HEK293 (cell line): ENCODE measurements around the gene IFNE.

Experiments used
- BCL11A ChIP-seq: fragments of 450-650 bp; formaldehyde crosslinking; IDR thresholded peaks from 2 replicates; pipeline ENCODE4 v1.5.1; 2016; ENCODE audit warnings: low read depth, missing biosample characterization, missing genetic modification characterization
- SETDB1 ChIP-seq: IDR thresholded peaks from one replicate; pipeline ENCODE4 v1.6.1; 2017; ENCODE audit warnings: mild to moderate bottlenecking, low read length, moderate library complexity, mixed read lengths; ENCODE audit not compliant: insufficient read length
- ZEB2 ChIP-seq: fragments of 450-650 bp; formaldehyde crosslinking; IDR thresholded peaks from 2 replicates; pipeline ENCODE4 v1.5.1; 2016; ENCODE audit warnings: missing biosample characterization, missing genetic modification characterization
- ZNF10 ChIP-seq: fragments of 450-650 bp; formaldehyde crosslinking; IDR thresholded peaks from 2 replicates; pipeline ENCODE4 v1.5.1; 2017; ENCODE audit warnings: missing biosample characterization, missing genetic modification characterization
- ZNF184 ChIP-seq: fragments of 450-650 bp; IDR thresholded peaks from 2 replicates; pipeline ENCODE4 v1.5.1; 2018; ENCODE audit warnings: missing biosample characterization, mild to moderate bottlenecking, missing genetic modification characterization
- ZNF48 ChIP-seq: fragments of 450-650 bp; formaldehyde crosslinking; IDR thresholded peaks from 2 replicates; pipeline ENCODE4 v1.5.1; 2016; ENCODE audit warnings: missing biosample characterization, missing genetic modification characterization
- ZNF837 ChIP-seq: fragments of 450-650 bp; formaldehyde crosslinking; IDR thresholded peaks from 2 replicates; pipeline ENCODE4 v1.5.1; 2016; ENCODE audit warnings: missing biosample characterization, missing genetic modification characterization
- TF ChIP-seq, protein P1 (sequence below): fragments of 450-650 bp; formaldehyde crosslinking; IDR thresholded peaks from 2 replicates; pipeline ENCODE4 v1.5.1; 2017; ENCODE audit warnings: missing biosample characterization, missing genetic modification characterization
- TF ChIP-seq, protein P2 (sequence below): fragments of 450-650 bp; formaldehyde crosslinking; IDR thresholded peaks from 2 replicates; pipeline ENCODE4 v1.5.1; 2016; ENCODE audit warnings: missing biosample characterization, missing genetic modification characterization
- TF ChIP-seq, protein P3 (sequence below): fragments of 450-650 bp; formaldehyde crosslinking; IDR thresholded peaks from 2 replicates; pipeline ENCODE4 v1.5.1; 2016; ENCODE audit warnings: missing biosample characterization, missing genetic modification characterization
- TF ChIP-seq, protein P4 (sequence below): fragments of 450-650 bp; formaldehyde crosslinking; IDR thresholded peaks from 2 replicates; pipeline ENCODE4 v1.5.1; 2016; ENCODE audit warnings: missing biosample characterization, missing genetic modification characterization
- TF ChIP-seq, protein P5 (sequence below): fragments of 450-650 bp; formaldehyde crosslinking; IDR thresholded peaks from 2 replicates; pipeline ENCODE4 v1.5.1; 2016; ENCODE audit warnings: missing biosample characterization, missing genetic modification characterization
- TF ChIP-seq, protein P6 (sequence below): fragments of 450-650 bp; formaldehyde crosslinking; IDR thresholded peaks from 2 replicates; pipeline ENCODE4 v1.5.1; 2016; ENCODE audit warnings: missing biosample characterization, missing genetic modification characterization, borderline replicate concordance

DNA sequence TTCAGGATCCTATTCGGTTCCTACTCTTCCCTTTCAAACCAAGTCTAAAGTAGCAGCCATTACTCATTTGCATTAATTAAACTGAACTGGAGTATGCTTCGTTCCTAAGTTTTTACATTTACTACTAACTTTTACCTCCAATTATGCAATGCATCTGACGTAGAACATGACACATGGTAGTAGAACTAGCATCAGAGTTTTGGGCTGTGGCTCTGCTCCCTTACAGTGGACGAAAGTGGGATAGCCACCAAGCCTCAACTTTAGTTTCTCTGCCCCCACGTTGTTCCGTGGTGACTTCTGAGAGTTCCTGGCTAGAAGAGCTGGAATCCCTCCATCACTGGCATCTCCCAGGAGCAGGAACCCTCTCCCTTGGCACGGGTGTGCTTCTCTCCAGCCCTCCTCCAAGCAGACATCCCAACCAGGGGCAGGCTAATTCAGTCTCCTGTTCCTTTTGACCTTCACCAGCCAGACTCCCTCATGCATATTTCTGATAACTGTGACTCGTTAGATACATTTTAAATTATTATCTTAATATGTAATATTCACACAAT is 2.9 kb downstream of the IFNE start:
- TF ChIP-seq, protein P1, sequence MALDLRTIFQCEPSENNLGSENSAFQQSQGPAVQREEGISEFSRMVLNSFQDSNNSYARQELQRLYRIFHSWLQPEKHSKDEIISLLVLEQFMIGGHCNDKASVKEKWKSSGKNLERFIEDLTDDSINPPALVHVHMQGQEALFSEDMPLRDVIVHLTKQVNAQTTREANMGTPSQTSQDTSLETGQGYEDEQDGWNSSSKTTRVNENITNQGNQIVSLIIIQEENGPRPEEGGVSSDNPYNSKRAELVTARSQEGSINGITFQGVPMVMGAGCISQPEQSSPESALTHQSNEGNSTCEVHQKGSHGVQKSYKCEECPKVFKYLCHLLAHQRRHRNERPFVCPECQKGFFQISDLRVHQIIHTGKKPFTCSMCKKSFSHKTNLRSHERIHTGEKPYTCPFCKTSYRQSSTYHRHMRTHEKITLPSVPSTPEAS (tag by site-specific recombination), result no peak
- TF ChIP-seq ZEB2 (tag by site-specific recombination) (no peak), ZNF184 (tag by site-specific recombination) (no peak), ZNF10 (no peak), ZNF48 (no peak), BCL11A (no peak), SETDB1 (no peak), ZNF837 (tag by site-specific recombination) (no peak)
- TF ChIP-seq, protein P2, sequence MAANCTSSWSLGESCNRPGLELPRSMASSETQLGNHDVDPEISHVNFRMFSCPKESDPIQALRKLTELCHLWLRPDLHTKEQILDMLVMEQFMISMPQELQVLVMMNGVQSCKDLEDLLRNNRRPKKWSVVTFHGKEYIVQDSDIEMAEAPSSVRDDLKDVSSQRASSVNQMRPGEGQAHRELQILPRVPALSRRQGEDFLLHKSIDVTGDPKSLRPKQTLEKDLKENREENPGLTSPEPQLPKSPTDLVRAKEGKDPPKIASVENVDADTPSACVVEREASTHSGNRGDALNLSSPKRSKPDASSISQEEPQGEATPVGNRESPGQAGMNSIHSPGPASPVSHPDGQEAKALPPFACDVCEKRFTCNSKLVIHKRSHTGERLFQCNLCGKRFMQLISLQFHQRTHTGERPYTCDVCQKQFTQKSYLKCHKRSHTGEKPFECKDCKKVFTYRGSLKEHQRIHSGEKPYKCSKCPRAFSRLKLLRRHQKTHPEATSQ (tag by site-specific recombination), result no peak
- TF ChIP-seq, protein P3, sequence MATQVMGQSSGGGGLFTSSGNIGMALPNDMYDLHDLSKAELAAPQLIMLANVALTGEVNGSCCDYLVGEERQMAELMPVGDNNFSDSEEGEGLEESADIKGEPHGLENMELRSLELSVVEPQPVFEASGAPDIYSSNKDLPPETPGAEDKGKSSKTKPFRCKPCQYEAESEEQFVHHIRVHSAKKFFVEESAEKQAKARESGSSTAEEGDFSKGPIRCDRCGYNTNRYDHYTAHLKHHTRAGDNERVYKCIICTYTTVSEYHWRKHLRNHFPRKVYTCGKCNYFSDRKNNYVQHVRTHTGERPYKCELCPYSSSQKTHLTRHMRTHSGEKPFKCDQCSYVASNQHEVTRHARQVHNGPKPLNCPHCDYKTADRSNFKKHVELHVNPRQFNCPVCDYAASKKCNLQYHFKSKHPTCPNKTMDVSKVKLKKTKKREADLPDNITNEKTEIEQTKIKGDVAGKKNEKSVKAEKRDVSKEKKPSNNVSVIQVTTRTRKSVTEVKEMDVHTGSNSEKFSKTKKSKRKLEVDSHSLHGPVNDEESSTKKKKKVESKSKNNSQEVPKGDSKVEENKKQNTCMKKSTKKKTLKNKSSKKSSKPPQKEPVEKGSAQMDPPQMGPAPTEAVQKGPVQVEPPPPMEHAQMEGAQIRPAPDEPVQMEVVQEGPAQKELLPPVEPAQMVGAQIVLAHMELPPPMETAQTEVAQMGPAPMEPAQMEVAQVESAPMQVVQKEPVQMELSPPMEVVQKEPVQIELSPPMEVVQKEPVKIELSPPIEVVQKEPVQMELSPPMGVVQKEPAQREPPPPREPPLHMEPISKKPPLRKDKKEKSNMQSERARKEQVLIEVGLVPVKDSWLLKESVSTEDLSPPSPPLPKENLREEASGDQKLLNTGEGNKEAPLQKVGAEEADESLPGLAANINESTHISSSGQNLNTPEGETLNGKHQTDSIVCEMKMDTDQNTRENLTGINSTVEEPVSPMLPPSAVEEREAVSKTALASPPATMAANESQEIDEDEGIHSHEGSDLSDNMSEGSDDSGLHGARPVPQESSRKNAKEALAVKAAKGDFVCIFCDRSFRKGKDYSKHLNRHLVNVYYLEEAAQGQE, result no peak
- TF ChIP-seq, protein P4, sequence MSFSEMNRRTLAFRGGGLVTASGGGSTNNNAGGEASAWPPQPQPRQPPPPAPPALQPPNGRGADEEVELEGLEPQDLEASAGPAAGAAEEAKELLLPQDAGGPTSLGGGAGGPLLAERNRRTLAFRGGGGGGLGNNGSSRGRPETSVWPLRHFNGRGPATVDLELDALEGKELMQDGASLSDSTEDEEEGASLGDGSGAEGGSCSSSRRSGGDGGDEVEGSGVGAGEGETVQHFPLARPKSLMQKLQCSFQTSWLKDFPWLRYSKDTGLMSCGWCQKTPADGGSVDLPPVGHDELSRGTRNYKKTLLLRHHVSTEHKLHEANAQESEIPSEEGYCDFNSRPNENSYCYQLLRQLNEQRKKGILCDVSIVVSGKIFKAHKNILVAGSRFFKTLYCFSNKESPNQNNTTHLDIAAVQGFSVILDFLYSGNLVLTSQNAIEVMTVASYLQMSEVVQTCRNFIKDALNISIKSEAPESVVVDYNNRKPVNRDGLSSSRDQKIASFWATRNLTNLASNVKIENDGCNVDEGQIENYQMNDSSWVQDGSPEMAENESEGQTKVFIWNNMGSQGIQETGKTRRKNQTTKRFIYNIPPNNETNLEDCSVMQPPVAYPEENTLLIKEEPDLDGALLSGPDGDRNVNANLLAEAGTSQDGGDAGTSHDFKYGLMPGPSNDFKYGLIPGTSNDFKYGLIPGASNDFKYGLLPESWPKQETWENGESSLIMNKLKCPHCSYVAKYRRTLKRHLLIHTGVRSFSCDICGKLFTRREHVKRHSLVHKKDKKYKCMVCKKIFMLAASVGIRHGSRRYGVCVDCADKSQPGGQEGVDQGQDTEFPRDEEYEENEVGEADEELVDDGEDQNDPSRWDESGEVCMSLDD, result no peak
- TF ChIP-seq, protein P5, sequence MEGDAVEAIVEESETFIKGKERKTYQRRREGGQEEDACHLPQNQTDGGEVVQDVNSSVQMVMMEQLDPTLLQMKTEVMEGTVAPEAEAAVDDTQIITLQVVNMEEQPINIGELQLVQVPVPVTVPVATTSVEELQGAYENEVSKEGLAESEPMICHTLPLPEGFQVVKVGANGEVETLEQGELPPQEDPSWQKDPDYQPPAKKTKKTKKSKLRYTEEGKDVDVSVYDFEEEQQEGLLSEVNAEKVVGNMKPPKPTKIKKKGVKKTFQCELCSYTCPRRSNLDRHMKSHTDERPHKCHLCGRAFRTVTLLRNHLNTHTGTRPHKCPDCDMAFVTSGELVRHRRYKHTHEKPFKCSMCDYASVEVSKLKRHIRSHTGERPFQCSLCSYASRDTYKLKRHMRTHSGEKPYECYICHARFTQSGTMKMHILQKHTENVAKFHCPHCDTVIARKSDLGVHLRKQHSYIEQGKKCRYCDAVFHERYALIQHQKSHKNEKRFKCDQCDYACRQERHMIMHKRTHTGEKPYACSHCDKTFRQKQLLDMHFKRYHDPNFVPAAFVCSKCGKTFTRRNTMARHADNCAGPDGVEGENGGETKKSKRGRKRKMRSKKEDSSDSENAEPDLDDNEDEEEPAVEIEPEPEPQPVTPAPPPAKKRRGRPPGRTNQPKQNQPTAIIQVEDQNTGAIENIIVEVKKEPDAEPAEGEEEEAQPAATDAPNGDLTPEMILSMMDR (tag by site-specific recombination), result no peak
- TF ChIP-seq, protein P6, sequence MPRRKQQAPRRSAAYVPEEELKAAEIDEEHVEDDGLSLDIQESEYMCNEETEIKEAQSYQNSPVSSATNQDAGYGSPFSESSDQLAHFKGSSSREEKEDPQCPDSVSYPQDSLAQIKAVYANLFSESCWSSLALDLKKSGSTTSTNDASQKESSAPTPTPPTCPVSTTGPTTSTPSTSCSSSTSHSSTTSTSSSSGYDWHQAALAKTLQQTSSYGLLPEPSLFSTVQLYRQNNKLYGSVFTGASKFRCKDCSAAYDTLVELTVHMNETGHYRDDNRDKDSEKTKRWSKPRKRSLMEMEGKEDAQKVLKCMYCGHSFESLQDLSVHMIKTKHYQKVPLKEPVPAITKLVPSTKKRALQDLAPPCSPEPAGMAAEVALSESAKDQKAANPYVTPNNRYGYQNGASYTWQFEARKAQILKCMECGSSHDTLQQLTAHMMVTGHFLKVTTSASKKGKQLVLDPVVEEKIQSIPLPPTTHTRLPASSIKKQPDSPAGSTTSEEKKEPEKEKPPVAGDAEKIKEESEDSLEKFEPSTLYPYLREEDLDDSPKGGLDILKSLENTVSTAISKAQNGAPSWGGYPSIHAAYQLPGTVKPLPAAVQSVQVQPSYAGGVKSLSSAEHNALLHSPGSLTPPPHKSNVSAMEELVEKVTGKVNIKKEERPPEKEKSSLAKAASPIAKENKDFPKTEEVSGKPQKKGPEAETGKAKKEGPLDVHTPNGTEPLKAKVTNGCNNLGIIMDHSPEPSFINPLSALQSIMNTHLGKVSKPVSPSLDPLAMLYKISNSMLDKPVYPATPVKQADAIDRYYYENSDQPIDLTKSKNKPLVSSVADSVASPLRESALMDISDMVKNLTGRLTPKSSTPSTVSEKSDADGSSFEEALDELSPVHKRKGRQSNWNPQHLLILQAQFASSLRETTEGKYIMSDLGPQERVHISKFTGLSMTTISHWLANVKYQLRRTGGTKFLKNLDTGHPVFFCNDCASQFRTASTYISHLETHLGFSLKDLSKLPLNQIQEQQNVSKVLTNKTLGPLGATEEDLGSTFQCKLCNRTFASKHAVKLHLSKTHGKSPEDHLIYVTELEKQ (tag by site-specific recombination), result no peak
